ENCODE measurements around the gene CTBP1.
A peak's percentile ranks its signal among the peaks of the same experiment; 100 is the strongest.

CTBP1 gene

DNA sequence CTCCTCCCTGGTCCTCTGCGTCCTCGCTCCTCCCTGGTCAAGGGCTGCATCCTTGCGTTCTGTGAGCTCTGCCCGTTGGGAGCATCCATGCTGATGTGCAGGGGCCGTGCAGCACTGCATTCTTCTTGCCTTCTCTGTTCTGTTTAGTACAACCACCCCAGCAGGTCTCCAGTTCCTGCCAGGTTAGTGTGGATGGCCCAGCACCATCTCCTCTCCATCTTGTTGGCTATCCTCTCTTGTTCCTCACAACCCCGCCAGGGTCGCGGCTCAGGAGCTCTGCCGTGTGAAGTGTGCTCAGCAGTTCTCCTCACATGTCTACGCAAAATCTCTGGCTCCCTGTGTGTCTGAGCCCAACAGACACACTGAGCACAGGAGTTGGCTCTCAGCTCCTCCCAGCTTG lies 30.3 kb upstream of the CTBP1 start:
- no peak for DNase-seq

DNA sequence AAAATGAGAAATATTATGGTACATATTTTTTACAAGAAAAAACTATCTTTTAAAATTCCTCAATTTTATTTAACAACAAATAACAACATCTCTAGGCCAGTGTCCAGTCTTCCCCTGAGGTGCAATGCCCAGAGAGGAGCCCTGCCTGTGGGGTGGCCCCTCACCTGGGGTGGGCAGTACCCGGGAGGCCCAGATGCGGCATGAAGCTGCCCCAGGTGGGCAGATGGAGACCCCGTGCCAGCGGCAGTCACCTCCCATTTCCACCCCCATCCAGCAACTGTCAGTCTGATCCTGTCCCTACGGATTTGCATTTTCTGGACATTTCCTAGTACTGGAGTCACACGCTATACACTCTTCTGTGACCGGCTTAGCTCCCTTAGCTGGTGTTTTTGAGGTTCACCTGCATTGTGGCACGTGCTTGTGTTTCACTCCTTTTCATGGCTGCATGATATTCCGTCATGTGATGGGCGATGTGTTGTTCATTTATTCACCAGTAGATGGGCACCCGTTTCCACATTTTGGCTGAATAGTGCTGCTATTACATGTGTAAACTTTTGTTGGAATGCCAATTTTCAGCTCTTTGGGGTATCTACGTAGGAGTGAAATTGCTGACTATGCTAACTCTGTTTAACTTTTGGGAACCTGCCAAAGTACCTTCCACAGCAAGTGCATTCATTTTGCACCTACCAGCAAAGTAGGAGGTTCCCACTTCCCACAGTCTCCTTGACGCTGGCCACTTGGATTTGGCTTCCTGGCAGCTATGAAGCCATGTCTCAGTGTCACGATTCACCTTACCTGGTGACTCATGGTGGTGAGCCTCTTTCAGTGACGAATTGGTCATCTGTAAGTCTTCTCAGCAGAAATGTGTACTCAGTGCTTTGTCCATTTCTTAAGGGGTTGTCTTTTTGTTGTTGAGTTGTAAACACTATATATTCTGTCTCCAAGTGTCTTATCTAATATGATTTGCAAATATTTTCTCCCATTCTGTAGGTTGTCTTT lies 29.0 kb upstream of the CTBP1 start:
- DNase-seq = no peak

DNA sequence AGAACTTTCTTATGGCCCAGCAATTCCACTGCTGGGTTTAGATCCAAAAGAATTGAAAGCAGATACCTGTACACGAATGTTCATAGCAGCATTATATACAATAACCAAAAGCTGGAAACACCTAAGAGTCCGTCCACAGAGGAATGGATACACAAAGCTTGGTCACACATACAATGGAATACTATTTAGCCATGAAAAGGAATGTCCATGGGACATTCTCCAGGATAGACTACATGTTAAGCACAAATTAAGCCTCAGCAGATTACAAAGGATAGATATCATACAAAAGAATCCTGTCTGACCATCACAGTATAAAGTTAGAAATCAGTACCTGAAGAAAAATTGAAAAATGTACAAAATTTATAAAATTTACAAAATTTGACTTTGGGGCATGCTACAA lies 28.1 kb upstream of the CTBP1 start:
- DNase-seq = no peak

DNA sequence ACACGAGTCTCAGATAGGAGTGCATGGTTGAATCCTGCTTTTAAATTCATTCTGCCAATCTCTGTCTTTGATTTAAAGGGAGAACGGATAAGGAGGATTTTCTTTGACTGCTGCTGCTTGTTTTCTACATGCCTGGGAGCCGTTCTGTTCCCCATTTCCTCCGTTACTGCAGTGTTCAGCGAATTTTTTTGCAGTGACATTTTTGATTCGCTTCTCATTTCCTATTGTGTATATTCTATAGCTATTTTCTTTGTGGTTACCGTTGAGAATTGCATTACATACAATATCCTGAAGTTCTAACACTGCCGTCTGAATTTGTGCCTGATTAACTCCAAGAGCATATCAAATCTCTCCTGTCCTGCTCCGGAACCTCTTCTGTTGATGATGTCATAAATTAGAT lies 25.9 kb upstream of the CTBP1 start:
- DNase-seq = no peak

DNA sequence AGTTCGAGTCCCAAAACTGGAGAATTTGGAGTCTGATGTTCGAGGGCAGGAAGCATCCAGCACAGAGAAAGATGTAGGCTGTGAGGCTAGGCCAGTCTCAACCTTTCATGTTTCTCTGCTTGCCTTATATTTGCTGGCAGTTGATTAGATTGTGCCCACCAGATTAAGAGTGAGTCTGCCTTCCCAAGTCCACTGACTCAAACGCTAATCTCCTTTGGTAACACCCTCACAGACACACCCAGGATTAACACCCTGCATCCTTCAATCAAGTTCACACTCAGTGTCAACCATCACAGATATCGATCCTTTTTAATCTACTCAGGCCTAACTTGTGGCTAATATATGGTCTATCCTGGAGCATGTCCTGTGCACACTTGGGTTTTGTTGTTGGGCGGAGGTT lies 22.8 kb upstream of the CTBP1 start:
- DNase-seq = no peak

DNA sequence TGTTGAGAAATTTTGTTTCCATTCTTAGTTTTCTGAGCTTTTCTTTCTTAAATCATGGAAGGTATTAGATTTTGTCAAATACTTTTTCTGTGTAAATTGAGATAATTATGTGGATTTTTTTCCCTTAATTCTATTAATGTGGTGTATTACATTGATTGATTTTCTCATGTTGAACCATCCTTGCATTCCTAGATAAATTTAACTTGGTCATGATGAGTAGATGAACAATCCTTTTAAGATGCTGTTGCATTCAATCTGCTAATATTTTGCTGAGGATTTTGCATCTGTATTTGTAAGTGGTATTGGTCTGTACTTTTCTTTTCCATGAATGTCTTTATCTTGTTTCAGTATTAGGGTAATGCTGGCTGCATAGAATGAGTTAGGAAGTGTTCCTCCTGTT lies 20.3 kb upstream of the CTBP1 start:
- no peak for DNase-seq

DNA sequence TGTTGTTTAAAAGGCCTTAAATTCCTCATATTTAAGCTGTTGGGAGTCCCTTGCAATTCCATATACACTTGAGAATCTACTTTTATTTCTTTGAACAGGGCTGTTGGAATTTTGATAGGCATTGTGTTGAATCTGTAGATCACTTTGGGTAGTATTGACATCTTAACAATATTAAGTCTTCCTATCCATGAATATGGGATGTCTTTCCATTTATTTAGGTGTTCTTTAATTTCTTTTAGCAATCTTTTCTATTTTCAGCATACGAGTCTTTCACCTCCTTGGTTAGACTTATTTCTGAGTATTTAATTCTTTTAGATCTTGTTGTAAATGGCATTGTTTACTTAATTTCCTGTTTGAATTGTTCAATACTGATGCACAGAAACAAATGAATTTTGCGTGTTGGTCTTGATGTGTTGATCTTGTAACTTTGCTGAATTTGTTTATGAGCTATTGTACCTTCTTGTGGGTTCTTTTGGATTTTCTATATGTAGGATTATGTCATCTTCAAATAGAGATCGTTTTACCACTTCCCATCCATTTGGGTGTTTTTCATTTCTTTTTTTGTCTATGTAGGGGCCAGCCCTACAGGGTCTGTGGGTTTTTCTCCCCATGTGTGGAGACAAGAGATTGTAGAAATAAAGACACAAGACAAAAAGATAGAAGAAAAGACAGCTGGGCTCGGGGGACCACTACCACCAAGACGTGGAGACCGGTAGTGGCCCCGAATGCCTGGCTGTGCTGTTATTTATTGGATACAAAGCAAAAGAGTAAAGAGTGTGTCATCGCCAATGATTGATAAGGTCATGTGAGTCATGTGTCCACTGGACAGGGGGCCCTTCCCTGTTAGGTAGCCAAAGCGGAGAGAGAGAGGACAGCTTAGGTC lies 18.2 kb upstream of the CTBP1 start:
- DNase-seq = no peak

DNA sequence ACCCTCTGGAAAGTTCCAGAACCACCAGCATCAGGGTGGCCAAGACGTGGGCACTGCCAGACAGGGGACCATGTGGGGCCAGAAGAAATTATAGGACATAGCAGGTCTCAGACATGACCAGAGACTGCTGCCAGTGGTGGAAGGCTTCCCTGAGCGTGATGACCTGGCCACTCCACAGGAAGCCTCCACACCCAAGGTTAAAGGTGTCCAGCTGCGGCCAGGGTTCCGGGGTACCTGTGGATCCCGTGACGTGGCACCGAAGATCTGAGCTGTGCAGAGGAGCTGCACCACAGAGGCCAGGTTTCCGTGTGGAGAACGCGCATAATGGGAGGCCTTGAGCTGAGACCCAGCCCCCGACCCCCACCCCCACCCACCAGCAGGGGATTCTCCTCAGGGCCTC lies 16.4 kb upstream of the CTBP1 start:
- no peak for DNase-seq

DNA sequence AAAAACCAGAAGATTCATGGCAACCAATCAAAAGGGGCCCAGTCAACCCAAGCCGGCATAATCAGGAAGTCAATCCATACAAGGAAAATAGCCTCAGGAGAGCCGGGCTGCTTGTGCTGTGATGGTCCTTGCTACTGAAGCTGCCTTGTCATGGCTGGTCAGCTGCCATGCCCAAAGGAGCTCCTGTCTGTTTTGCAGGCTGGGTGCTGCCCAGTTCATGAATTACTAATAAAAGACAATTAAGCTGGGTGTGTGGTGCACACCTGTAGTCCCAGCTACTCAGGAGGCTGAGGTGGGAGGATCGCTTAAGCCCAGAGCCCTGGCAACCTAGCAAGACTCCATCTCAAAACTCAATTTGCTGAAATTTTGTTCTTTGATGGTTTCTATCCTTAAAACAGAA lies 16.0 kb upstream of the CTBP1 start:
- no peak for DNase-seq

DNA sequence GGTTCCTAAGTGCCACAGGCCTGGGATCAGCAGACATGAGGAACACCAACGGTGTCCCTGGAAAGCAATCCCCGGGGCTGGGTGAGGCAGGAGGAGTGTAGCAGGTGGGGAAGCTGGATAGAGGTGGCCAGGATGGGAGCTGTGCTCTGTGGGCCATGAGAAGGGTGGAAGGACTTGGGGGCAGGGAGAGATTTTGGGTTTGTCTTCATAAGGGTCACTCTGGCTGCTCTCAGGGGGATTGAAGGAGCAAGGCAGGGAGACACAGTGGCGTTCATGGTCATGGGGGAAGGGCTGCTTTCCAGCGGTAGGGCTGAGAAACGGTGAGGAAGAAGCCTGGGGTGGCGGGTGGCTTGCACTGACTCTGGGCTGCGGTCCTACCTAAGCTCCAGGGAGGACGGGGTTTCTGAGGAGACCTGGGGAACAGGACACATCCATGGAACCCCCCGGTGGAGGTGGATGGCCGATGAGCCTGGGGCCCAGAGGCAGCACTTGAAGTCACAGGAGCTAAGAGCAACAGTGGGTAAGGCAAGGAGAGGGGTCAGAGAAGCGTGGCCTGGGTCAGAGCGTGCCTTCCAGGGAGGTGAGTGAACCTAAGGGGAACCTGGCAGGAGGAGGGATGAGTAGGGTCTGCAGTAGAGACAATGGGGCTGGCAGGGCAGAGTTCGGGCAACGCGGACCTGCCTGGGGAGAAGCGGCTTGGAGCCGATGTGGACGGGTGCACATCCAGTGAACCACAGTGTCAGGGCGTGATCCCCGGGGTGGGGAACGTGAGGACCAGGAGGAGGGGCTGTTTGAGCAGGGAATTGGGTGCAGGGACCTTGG lies 12.4 kb upstream of the CTBP1 start:
- DNase-seq = no peak

DNA sequence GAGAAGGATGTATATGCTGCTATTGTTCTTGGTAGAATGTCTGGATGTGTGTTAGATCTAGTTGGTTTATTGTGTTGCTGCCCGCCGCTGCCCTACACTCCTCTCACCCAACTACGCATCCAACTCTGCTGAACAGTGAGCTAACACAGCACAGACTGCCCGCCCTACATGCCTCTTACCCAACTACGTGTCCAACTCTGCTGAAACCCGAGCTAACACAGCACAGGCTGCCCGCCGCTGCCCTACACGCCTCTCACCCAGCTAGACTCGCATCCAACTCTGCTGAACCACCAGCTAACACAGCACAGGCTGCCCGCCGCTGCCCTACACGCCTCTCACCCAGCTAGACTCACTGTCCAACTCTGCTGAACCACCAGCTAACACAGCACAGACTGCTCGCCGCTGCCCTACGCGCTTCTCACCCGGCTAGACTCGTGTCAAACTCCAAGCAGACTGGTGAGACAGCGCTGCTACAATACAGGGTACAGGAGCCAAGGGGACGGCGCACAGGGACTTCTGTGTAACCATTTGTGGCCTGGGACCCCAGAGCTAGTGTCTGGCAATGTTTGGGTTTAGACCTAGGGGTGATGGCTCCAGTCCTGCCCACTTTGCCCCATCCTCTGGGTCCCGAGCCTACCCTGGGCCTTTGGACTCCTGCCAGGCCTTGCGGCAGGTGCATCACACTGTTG lies 11.6 kb upstream of the CTBP1 start:
- DNase-seq = no peak

DNA sequence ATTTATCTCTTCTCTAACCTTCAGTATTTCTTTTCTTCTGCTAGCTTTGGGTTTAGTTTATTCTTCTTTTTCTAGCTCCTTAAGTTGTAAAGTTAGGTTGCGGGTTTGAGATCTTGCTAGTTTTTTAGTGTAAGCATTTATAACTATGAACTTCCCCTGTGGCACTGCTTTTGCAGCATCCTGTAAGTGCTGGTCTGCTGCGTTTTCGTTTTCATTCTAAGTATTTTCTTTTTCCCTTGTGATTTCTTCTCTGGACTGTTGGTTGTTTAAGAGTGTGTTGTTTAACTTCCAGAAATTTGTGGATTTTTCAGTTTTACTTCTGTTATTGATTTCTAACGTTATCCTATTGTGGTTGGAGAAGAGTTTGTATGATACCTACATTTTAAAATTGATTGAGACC lies 11.0 kb upstream of the CTBP1 start:
- no peak for DNase-seq

DNA sequence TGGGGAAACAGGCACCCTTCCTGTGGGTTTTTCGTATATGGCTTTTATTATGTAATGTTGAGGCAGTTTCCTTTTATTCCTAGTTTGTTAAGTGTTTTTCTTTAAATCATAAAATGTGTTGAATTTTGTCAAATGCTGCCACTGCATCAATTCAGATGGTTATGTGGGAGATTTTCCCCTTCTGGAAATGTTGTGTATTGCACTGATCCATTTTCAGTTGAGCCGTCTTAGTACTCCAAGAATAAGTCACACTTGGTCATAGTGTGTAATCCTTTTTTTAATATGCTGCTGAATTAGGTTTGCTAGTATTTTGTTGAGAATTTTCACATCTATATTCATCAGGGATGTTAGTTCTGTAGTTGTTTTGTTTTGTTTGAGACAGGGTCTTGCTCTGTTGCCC lies 9.5 kb upstream of the CTBP1 start:
- no peak for DNase-seq

DNA sequence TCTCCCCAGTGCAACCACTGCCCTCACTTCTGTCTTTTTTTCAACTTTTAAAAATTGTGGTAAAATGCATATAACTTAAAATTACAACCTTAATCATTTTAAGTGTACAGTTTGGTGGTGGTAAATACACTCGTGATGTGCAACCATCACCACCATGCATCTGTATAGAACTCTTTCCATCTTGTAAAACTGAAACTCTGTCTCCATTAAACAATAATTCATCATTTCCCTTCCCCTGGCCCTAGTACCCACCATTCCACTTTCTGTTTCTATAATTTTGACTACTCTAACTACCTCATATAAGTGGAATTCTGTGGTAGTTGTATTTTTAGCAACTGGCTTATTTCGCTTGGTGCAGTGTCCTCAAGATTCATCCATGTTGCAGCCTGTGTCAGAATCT lies 6.8 kb upstream of the CTBP1 start:
- DNase-seq = no peak

DNA sequence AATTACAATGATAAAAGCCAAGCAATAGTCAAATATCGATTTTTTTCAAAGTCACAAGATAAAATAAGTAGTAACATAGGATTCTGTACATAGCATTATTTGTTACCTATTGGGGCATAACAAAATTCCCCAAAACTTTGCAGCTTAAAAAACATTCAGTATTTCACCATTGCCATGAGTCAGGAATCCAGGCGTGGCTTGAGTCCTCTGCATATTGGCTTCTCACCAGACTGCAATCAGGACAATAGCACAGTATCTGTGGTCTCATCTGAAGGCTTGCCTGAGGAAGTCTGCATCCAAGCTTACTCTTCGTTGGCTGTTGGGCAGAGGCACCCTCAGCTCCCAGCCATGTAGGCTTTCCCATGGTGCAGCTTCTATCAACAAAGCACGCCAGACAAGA lies 6.2 kb upstream of the CTBP1 start:
- DNase-seq = no peak

DNA sequence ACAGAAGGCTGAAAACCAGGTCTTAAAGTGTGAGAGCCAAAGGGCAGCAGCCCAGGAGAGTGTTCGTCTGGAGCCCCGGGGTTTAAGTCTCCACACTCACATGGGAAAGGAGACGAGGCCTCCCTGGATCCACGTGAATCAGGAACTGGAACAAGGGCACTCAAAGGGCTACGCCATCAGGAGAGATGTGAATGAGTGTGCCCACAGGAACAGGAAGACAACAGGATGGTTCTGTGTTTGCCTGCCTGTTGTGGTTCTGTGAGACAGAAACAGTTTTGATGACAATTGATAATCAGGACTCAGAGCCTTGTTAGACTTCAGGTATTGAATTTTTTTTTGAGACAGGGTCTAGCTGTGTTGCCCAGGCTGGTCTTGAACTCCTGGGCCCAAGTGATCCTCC lies 4.9 kb upstream of the CTBP1 start:
- no peak for DNase-seq

DNA sequence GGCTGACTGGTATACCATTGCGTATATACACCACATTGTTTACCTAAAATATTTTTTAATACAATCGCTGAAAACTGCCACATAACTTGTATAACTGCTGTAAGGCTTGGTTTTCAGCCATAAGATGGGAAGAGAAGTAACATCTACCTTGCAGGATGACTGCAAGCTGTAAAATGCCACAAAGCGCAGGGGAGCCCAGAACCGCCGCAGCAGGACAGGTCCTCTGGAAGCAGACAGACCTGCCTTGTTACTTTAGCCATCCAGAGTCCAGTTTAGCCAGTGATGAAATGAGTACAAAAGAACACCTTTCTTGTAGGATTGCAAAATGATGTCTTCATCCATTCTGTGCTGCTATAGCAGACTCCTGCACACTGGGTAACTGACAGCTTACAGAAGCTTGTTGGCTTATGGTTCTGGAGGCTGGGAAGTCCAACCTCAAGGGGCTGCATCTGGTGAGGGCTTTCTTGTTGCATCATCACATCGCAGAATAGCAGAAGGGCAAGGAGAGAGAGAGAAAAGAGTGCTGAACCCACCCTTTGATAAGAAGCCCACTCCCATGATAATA lies 4.1 kb upstream of the CTBP1 start:
- DNase-seq = no peak

DNA sequence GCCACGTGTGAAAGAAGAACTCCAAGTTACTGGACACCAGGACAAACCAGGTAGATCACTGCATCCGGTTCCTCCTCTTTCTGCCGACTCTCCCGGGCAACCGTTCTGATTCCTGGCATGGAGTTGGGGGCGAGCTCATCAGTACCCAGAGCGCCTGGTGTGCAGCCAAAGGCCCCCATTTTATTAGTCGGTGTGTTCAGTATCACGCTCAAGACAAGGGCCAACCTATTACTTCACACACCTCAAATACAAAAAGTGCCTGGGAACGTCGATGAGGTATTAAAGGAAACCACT lies 2.8 kb upstream of the CTBP1 start:
- DNase-seq = no peak

DNA sequence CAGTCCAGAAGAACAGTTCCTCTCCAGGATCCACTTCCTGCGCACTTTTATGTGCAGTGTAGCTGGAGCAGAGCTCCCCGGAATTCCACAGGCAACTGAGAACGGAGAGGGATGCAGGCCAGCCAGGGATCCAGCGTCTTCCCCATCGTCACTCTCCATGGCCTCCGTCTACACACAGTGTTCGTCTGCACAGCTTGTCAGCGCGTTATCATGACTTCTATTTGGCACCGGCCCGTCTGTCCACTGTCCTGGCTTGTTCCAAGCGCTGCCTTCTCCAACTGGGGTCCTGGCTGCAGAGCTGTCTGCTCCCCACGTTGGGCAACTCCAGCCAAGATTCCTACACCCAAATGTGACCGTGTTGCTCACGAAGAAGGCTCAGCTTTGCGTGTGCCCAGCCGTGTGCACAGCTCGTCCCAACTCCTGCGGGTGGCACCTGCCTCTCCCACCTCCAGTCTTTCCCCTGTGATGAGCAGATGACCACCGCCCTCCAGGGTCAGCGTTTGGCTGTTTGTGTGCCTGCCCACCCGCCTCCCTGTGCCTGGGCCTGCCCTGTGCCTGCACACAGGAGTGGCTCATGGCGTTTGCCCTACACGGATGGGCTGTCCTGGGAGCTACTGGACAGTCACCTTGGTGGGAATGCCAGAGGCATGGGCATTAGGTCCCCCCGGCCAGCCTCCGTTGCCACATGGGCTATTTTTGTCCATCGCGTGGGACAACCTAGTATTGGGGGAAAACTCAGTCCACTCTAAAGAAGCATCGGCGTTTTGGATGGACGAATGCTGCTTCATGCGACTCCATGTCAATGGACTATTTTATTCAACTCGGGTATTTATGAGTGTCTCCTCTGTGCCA lies 2.2 kb upstream of the CTBP1 start:
- DNase-seq = peak; percentile 20

DNA sequence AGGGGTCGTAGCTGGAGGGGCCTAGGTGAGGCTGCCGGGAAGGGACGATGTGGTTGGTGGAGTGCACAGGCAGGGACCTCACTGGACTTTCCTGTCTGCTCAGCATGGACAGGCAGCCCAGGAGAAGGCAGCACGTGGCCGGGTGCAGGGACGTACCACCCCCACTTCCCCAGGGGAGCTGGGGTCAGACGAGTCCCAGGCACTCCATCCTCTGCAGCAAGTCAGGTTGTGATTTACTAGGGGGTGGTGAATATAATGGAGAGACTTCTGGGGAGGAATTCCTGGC lies 1.5 kb upstream of the CTBP1 start:
- DNase-seq = no peak

DNA sequence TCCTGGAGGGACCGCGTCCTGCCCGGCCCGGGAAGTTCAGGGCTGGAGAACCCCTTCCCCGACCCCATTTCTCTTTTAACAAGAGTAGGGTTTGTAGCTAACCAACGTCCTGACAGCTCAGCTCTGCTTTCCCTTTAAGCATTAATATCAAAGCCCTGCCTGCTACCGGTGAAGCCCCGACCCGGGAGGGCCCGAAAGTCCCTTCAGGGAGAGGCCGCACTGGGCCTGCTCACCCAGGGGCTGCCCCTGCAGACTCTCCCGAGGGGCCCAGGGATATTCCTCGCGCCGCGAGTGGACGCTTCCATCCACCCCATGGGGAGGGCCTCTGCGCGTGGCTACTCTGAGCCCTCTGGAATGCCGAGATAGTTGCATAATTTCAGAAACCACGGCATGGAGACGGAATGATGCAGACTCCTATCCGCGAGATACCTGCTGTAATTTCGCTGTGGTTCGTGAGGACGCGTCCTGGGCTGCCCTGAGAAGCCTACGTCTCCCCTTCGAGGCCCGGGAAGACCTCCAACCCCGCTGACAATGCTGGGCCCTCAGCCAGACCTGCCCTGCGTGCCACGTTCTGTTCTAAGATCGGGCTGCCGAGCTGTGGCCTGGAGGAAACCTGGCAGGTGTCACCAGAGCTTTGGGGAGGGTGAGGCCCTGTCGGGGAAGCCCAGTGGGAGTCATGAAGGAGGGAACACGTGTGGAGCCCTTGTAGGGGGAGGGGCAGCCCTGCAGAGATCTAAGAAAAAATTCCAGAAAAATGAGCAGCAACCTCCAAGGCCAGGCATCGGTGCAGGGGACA lies 999 bp upstream of the CTBP1 start:
- DNase-seq = peak; percentile 67
